GM19468 (cell line): ENCODE measurements around the gene PDE9A.

Experiments
- ATAC-seq: cut with Tn5 transposase; IDR thresholded peaks from one replicate; pipeline ENCODE4 v1.9.1; 2021; ENCODE audit warnings: mild to moderate bottlenecking, moderate library complexity, moderate number of reproducible peaks; ENCODE audit not compliant: unreplicated experiment; ENCODE audit errors: extremely low read depth

Gene PDE9A

GRCh38 chr21:42654913-42655795, 1.7 kb downstream of the PDE9A start:
- ATAC-seq = no peak

- no peak for ATAC-seq
These were observed 2.7 kb downstream of the PDE9A start for GRCh38 chr21:42655796-42656770.

DNA sequence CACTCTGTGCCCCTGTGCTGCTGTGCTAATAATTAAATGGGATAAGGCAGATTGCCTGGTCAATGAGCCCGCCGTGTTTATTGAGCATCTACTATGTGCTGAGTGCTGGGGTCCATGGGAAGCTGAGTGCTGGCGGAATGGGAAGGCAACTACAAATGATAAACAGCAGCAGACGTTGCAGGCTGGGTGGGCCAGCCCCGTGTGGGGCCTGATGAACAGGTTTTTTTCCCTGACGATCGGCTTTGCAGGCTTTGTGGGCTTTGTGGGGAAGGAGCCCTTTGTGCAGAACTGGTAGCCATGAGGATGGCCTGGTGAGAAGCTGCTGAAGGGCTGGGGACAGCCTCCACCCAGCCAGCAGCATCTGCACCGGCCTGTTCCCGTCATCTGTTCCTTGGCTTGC, 3.5 kb downstream of the PDE9A start:
- no peak for ATAC-seq

- ATAC-seq = no peak
These were observed 4.4 kb downstream of the PDE9A start for GRCh38 chr21:42657676-42658319.

- no peak for ATAC-seq
These were observed 5.1 kb downstream of the PDE9A start for GRCh38 chr21:42658320-42659105.

- no peak for ATAC-seq
These were observed 6.1 kb downstream of the PDE9A start for GRCh38 chr21:42659416-42660117.

- no peak for ATAC-seq
These were observed 6.7 kb downstream of the PDE9A start for GRCh38 chr21:42660118-42660470.

DNA sequence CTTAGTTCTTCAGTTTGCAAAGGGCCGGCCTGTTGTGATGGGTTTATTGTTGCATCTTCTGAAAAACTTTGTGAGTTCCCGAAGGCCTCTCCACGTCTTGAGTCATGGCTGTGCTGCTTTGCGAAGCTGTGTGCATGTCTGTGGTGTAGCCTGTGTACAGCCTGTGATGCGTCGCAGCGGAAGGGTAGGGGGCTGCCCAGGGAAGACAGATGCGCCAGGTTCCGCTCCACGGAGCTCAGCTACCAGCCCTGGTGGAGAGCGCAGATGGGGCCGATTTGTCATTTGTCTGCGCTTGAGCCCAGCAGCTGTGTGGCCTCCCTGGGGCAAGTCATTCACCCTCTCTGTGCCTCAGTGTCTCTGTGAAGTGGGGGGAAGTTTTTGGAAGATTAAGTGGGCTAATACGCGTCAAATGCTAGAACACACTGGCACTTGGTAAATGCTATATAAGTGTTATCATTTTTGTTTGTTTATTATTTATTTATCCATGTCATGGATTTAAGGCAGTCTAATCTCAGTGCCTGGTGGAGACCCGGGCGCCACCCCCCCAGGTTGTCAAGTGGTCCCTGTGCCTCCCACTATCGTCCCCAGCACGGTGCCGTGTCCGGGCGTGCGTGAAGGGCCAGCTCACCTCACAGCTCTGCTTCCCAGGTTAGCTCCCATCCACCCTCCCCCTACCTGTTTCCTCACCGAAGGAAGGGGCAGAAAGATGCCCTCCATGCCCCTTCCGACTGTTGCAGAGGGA, 8.4 kb downstream of the PDE9A start:
- ATAC-seq = no peak

DNA sequence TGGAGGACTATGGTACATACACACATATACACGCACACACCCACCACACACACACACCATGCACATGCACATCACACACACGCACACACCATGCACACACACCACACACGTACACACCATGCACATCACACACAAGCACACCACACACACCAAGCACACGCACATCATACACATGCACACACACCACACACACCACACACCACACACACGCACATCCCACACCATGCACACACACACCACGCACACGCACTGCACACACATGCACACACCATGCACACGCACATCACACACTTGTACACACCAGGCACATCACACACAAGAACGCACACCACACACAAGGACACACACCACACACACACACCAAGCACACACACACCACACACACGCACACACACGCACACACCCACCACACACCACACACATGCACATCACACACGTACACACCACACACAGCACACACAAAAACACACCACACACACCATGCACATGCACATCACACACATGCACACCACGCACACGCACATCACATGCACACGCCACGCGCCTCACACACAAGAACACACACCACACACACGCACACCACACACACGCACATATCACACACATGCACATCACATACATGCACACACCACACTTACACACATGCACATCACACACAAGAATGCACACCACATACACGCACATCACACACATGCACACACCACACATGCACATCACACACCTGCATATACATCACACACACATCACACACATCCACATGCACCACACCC, 9.2 kb downstream of the PDE9A start:
- ATAC-seq = no peak

DNA sequence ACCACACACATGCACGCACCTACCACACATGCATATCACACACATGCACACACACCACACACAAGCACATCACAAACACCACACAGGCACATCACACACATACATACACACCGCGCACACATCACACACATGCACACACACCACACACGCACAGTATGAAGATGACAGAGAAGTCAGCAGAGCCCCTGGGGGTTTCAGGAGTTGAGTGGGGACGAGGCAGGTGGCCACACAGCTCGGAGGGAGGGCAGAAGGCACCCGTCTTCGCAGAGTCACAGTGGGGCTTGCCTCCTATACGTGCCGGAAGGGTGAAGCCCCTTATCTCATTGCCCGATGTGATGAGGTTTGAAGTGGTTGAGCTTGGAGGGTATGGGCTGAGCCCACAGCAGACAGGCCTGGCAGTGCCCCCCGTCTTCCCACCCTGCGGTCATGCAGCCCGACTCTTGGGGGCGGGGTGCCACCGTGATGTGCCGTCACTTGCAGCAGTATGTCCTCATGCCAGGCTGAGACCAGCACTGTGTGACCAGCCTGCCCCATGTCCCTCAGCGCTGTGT, 9.9 kb downstream of the PDE9A start:
- ATAC-seq = no peak

GRCh38 chr21:42663860-42664535, 10.6 kb downstream of the PDE9A start:
- ATAC-seq = no peak

DNA sequence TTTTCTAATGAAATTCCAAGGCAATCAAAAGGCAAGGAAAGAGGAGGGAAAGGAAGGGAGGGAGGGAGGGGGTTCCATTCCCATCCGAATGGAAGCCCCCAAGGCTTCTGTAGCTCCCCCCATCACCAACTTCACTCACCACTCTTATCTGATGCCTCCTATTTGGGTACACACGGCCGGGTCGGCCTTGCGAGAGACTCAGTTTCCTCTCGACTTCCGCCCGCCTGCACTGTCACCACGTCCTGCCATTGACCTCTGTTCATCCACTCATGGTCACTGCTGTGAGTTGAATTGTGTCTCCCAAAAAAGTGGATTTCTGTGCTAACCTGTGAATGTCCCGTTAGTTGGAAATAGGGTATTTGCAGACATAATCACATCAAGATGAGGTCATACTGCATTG, 11.2 kb downstream of the PDE9A start:
- no peak for ATAC-seq

- no peak for ATAC-seq
These were observed 11.6 kb downstream of the PDE9A start for GRCh38 chr21:42665026-42665425.

DNA sequence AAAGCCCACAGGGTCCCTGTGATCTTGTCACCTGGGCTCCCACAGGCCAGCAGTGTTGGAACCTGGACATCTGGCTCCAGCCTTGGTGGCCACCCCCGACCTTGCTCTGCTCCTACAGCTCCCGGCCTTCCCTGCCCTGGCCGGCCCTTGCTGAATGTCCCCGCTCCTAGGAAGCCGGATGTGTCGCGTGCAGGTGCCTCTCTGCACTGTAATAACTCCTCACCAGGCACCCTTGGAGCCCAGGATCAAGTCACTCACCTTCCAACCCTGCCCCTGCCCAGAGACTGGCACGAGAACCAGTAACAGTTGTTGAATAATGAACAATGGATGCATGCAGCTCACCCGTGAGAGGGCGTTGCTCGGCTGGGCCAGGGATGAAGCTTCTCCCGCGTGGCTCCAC, 12.1 kb downstream of the PDE9A start:
- ATAC-seq = no peak

- ATAC-seq = no peak
These were observed 12.8 kb downstream of the PDE9A start for GRCh38 chr21:42666023-42666747.

GRCh38 chr21:42666925-42667324, 13.5 kb downstream of the PDE9A start:
- no peak for ATAC-seq
